DOHH2 (cell line): ENCODE data around the gene IFNLR1.

Source experiments
- H3F3A ChIP-seq: fragments of 200-600 bp; sonication (generic), shearing (Covaris generic); 2 replicates; pipeline ENCODE4 v1.6.0; 2016; ENCODE audit warnings: antibody characterized with exemption, mild to moderate bottlenecking; ENCODE audit not compliant: control insufficient read depth, insufficient read depth
- H3K27ac ChIP-seq: fragments of 200-600 bp; sonication (generic); 2 replicates; pipeline ENCODE4 v1.5.1; 2014; ENCODE audit warnings: low read depth, mild to moderate bottlenecking, low read length, moderate library complexity
- H3K27me3 ChIP-seq: fragments of 200-600 bp; sonication (generic); 2 replicates; pipeline ENCODE4 v1.6.1; 2014; ENCODE audit warnings: mild to moderate bottlenecking, low read length, mixed read lengths; ENCODE audit not compliant: control insufficient read depth
- H3K36me3 ChIP-seq: fragments of 200-600 bp; sonication (generic); 2 replicates; pipeline ENCODE4 v1.6.1; 2014; ENCODE audit warnings: mild to moderate bottlenecking, low read length, moderate library complexity, mixed read lengths; ENCODE audit not compliant: control insufficient read depth
- H3K4me1 ChIP-seq: fragments of 200-600 bp; sonication (generic); 2 replicates; pipeline ENCODE4 v1.6.1; 2014; ENCODE audit warnings: mild to moderate bottlenecking, low read length, mixed read lengths; ENCODE audit not compliant: control insufficient read depth
- H3K4me2 ChIP-seq: fragments of 200-600 bp; sonication (generic); 2 replicates; pipeline ENCODE4 v1.6.0; 2014; ENCODE audit warnings: mild to moderate bottlenecking, low read length, moderate library complexity
- H3K4me3 ChIP-seq: fragments of 200-600 bp; sonication (generic); 2 replicates; pipeline ENCODE4 v1.5.1; 2014; ENCODE audit warnings: mild to moderate bottlenecking, low read length, mixed read lengths
- H3K79me2 ChIP-seq: fragments of 200-600 bp; sonication (generic); 2 replicates; pipeline ENCODE4 v1.6.1; 2014; ENCODE audit warnings: mild to moderate bottlenecking, low read length, mixed read lengths; ENCODE audit not compliant: control insufficient read depth
- H3K9me2 ChIP-seq: fragments of 200-600 bp; sonication (generic); replicated peaks from 2 replicates; pipeline ENCODE4 v1.6.1; 2014; ENCODE audit warnings: mild to moderate bottlenecking, low read length, mixed read lengths; ENCODE audit not compliant: control insufficient read depth
- H3K9me3 ChIP-seq: fragments of 200-600 bp; sonication (generic); 2 replicates; pipeline ENCODE4 v1.6.1; 2014; ENCODE audit warnings: antibody characterized with exemption, low read length, mixed read lengths; ENCODE audit not compliant: control insufficient read depth, insufficient read depth
- H4K20me1 ChIP-seq: fragments of 200-600 bp; sonication (generic); 2 replicates; pipeline ENCODE4 v1.6.0; 2014; ENCODE audit warnings: low read depth, mild to moderate bottlenecking, antibody characterized with exemption, low read length, moderate library complexity; ENCODE audit not compliant: control insufficient read depth, insufficient read depth
- EZH2phosphoT487 ChIP-seq: fragments of 200-600 bp; sonication (generic); IDR thresholded peaks from 2 replicates; pipeline ENCODE4 v1.6.1; 2017; ENCODE audit warnings: borderline replicate concordance, mild to moderate bottlenecking, antibody characterized with exemption, low read length, moderate library complexity, mixed read lengths
- TF ChIP-seq, protein P1 (sequence below): fragments of 200-600 bp; sonication (generic); IDR thresholded peaks from one replicate; pipeline ENCODE4 v1.5.1; 2014; ENCODE audit warnings: antibody characterized with exemption, mild to moderate bottlenecking, low read depth, low read length; ENCODE audit not compliant: poor library complexity, severe bottlenecking

IFNLR1 gene

DNA sequence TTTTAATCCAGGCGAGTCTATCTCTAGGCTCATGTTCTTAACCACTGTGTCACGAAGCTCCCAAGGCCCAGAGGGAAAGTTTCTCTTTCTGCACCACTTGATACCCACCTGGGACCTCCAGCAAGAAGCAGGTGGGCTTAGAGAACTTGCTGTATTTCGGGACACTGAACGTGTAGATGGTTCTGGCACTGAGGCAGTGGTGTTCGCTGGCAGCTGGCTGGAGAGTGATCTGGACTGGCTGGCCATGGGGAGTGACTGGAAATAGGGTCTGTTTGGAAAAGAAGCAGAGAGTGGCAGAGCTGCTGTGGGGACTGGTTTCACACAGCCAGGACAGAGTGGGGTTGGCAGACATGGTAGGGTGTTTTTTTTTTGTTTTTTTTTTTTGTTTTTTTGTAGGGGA, 27.7 kb downstream of the IFNLR1 start:
- no peak overlapping the region for H3K27ac ChIP-seq
- H3F3A ChIP-seq = peaks cover 19% of the 10 kb centered on the region
- no peak overlapping the region for H3K4me3 ChIP-seq
- H3K4me2 ChIP-seq = no peak overlapping the region
- TF ChIP-seq, protein P1, sequence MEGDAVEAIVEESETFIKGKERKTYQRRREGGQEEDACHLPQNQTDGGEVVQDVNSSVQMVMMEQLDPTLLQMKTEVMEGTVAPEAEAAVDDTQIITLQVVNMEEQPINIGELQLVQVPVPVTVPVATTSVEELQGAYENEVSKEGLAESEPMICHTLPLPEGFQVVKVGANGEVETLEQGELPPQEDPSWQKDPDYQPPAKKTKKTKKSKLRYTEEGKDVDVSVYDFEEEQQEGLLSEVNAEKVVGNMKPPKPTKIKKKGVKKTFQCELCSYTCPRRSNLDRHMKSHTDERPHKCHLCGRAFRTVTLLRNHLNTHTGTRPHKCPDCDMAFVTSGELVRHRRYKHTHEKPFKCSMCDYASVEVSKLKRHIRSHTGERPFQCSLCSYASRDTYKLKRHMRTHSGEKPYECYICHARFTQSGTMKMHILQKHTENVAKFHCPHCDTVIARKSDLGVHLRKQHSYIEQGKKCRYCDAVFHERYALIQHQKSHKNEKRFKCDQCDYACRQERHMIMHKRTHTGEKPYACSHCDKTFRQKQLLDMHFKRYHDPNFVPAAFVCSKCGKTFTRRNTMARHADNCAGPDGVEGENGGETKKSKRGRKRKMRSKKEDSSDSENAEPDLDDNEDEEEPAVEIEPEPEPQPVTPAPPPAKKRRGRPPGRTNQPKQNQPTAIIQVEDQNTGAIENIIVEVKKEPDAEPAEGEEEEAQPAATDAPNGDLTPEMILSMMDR = no peak
- TF ChIP-seq EZH2phosphoT487 = no peak
- H3K9me2 ChIP-seq = no peaks in the 10 kb centered on the region
- H3K4me1 ChIP-seq = peaks cover 26% of the 10 kb centered on the region
- peaks cover 15% of the 10 kb centered on the region for H3K79me2 ChIP-seq
- no peaks in the 10 kb centered on the region for H3K27me3 ChIP-seq
- H3K36me3 ChIP-seq = peaks cover 91% of the 10 kb centered on the region
- no peaks in the 10 kb centered on the region for H3K9me3 ChIP-seq
- H4K20me1 ChIP-seq = no peaks in the 10 kb centered on the region

DNA sequence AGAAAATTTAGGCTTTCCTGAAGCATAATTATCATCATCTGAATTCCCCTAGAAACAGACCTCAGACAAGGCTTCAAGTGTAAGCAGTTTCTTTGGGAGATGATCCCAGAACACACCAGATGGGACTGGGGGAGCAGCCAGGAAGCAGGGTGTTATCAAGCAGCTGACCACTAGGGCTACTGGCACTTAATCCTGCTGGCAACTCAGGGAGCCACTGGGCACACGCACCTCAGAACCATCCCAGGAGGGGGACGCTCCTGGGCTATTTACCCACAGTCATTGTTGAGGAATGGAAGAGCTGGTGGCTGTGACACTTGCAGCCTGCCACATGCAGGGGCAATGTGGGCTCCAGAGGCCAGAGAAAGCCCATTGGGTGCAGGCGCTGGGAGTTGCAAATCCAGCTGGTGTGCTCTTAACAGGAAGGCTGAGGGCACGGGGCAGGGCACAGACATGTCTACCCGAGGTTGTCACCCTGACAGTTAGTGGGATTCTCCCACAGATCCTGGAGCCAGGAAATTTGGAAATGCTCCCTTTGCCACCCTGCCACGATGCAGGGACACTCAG, 29.1 kb downstream of the IFNLR1 start:
- Histone ChIP-seq H4K20me1 (no peaks in the 10 kb centered on the region), H3K4me2 (no peak overlapping the region), H3K9me2 (no peaks in the 10 kb centered on the region), H3K36me3 (peaks cover 87% of the 10 kb centered on the region), H3K9me3 (no peaks in the 10 kb centered on the region), H3K4me3 (no peak overlapping the region), H3F3A (peaks cover 24% of the 10 kb centered on the region), H3K79me2 (peaks cover 28% of the 10 kb centered on the region), H3K27ac (no peak overlapping the region), H3K27me3 (no peaks in the 10 kb centered on the region), H3K4me1 (peaks cover 37% of the 10 kb centered on the region)
- TF ChIP-seq EZH2phosphoT487 = no peak
- TF ChIP-seq, protein P1 = peak; percentile 15

DNA sequence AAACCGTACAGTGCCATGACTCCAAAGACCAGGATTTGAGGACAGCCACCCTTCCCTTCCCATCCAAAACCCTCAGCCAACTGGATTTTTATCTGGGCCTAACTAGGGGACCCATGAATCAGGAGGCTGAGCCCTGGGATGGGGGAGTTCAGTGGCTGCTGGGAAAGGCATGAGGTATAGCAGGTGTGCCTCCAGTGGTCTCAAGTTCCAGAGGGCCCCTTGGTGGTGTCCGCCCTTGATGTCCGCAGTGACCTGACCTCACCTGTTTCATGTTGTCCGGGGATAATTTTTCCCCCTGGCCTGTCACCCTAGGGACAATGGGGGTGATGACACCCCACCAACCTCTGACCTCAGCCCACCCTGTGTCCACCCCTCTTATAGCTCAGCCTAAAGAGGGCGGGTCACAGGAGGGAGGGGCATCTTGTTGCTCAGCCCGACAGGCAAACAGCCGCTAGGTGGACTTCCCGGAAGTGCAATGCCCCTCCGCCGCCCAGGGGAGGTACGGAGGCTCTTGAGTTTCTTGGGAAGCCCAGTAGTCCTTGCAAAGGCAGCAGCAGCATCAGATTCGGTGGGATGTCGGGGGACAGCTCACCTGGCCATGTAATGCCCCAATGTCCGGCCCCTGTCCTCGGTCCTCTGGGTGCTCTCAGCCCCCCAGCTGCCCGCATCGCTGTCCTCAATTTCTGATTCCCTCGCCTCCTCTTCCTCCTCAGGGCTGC, 30.4 kb downstream of the IFNLR1 start:
- H3K9me2 ChIP-seq = no peaks in the 10 kb centered on the region
- H4K20me1 ChIP-seq = no peaks in the 10 kb centered on the region
- H3K79me2 ChIP-seq = peaks cover 41% of the 10 kb centered on the region
- H3K27ac ChIP-seq = peak overlapping the region; percentile 3; the same call in 1 of the 2 replicates
- H3K4me1 ChIP-seq = peaks cover 46% of the 10 kb centered on the region
- peaks cover 25% of the 10 kb centered on the region for H3F3A ChIP-seq
- TF ChIP-seq, protein P1 = no peak
- H3K36me3 ChIP-seq = peaks cover 77% of the 10 kb centered on the region
- H3K9me3 ChIP-seq = no peaks in the 10 kb centered on the region
- no peak overlapping the region for H3K4me2 ChIP-seq
- no peaks in the 10 kb centered on the region for H3K27me3 ChIP-seq
- no peak overlapping the region for H3K4me3 ChIP-seq
